HepG2 (cell line): ENCODE data around the gene ZBTB7B. TPM values are rescaled to one million over a fixed set of nuclear protein-coding genes. Genes with fewer than 3 reads are reported as not detected.

ENCODE experiments used
- ATAC-seq: fragments of 200-7000 bp; cut with Tn5 transposase; 3 replicates; pipeline ENCODE4 v1.9.1; 2020; ENCODE audit warnings: mild to moderate bottlenecking, moderate library complexity
- BruUV-seq: library from RNA; stranded (reverse); fragments of 400-500 nt; replicated peaks from 2 replicates; lab custom pipeline; 2021; lab: Mats Ljungman, UMichigan
- CTCF ChIA-PET: fragments of 300-600 bp; formaldehyde crosslinking; extraction: SDS; loops from one replicate; lab custom pipeline; 2021; ENCODE audit warnings: low total read pairs, inconsistent platforms, low intra/inter-chr PET ratio; lab: Yijun Ruan, JAX
- POLR2A ChIA-PET: fragments of 350-600 bp; sonication (Branson Sonifier 250); formaldehyde crosslinking; loops from one replicate; lab custom pipeline; 2020; ENCODE audit warnings: antibody characterized with exemption, inconsistent platforms; lab: Yijun Ruan, JAX
- DNase-seq: peaks from one replicate; pipeline ENCODE4 v3.0.0-alpha.2; 2015; ENCODE audit warnings: low spot score
- FAIRE-seq: peaks from 3 replicates; lab custom pipeline; 2011; peaks lifted over from hg19 to GRCh38; lab: Jason Lieb, UNC
- H2AFZ ChIP-seq: one replicate; pipeline ENCODE4 v1.6.1; 2011; ENCODE audit warnings: low read length, inconsistent platforms
- H3K27ac ChIP-seq: fragments of 300-600 bp; 3 replicates; pipeline ENCODE4 v1.8.0; 2011; ENCODE audit warnings: mixed run types, mild to moderate bottlenecking, mixed read lengths, low read length, inconsistent platforms; ENCODE audit not compliant: insufficient read depth; ENCODE audit errors: extremely low read length
- H3K27me3 ChIP-seq, 2 experiments: fragments of 200-600 bp in 1 of 2; 2 replicates in 1 of 2; 3 replicates in 1 of 2; pipeline versions ENCODE4 v1.6.0 to v1.8.0; 2011; ENCODE audit warnings: low read length in 2 of 2, mild to moderate bottlenecking in 2 of 2, moderate library complexity in 2 of 2, inconsistent platforms in 1 of 2; ENCODE audit not compliant: insufficient read depth in 2 of 2, control insufficient read depth in 1 of 2
- H3K36me3 ChIP-seq, 2 experiments: fragments of 200-600 bp in 1 of 2; replicated peaks in 1 of 2; 2 replicates in 1 of 2; 3 replicates in 1 of 2; pipeline versions ENCODE4 v1.5.1 to v1.8.0; 2011; ENCODE audit warnings: low read length in 2 of 2, inconsistent platforms in 1 of 2; ENCODE audit not compliant: insufficient read depth in 2 of 2, control insufficient read depth in 1 of 2
- H3K4me1 ChIP-seq: 2 replicates; pipeline ENCODE4 v1.5.1; 2012; ENCODE audit warnings: low read length, inconsistent platforms; ENCODE audit not compliant: insufficient read depth
- H3K4me2 ChIP-seq: 2 replicates; pipeline ENCODE4 v1.6.0; 2011; ENCODE audit warnings: low read depth, low read length, inconsistent platforms
- H3K4me3 ChIP-seq, 3 experiments: fragments of 200-600 bp in 1 of 3; sonication (generic), shearing (Covaris generic) in 1 of 3; replicated peaks in 1 of 3; 2 replicates each; pipeline ENCODE4 v1.5.1; 2011 to 2016; ENCODE audit warnings: low read length in 3 of 3, inconsistent platforms in 2 of 3, low read depth in 2 of 3, mild to moderate bottlenecking in 2 of 3, control low read depth in 1 of 3, mixed read lengths in 1 of 3; ENCODE audit not compliant: insufficient read depth in 1 of 3
- H3K79me2 ChIP-seq: one replicate; pipeline ENCODE4 v1.6.1; 2011; ENCODE audit warnings: low read length, inconsistent platforms; ENCODE audit not compliant: insufficient read depth
- H3K9ac ChIP-seq: 2 replicates; pipeline ENCODE4 v1.6.0; 2011; ENCODE audit warnings: mild to moderate bottlenecking, low read depth, low read length, inconsistent platforms; ENCODE audit not compliant: insufficient read depth
- H3K9me3 ChIP-seq: 2 replicates; pipeline ENCODE4 v1.5.1; 2012; ENCODE audit warnings: mild to moderate bottlenecking, low read length
- H4K20me1 ChIP-seq: 2 replicates; pipeline ENCODE4 v1.6.0; 2011; ENCODE audit warnings: inconsistent platforms, mild to moderate bottlenecking, low read length, moderate library complexity; ENCODE audit not compliant: insufficient read depth
- HES4 ChIP-seq: sonication (generic); formaldehyde crosslinking; IDR thresholded peaks from 2 replicates; pipeline ENCODE4 v1.9.0; 2021; ENCODE audit warnings: mild to moderate bottlenecking, missing genetic modification reagents, borderline replicate concordance
- HNRNPL ChIP-seq: fragments of 200-400 bp; formaldehyde crosslinking; IDR thresholded peaks from 2 replicates; pipeline ENCODE4 v1.6.1; 2017; ENCODE audit warnings: mild to moderate bottlenecking, low read depth, low read length
- SALL2 ChIP-seq: sonication (generic); formaldehyde crosslinking; IDR thresholded peaks from 2 replicates; pipeline ENCODE4 v1.8.1; 2023; ENCODE audit warnings: mild to moderate bottlenecking, missing genetic modification reagents, inconsistent platforms
- ZNF562 ChIP-seq: sonication (generic); formaldehyde crosslinking; IDR thresholded peaks from 2 replicates; pipeline ENCODE4 v1.8.0; 2022; ENCODE audit warnings: missing genetic modification reagents, borderline replicate concordance
- ZNF572 ChIP-seq: sonication (generic); formaldehyde crosslinking; IDR thresholded peaks from 2 replicates; pipeline ENCODE4 v1.5.1; 2020; ENCODE audit warnings: mild to moderate bottlenecking, missing genetic modification reagents
- ZNF652 ChIP-seq: IDR thresholded peaks from 2 replicates; pipeline ENCODE4 v1.6.1; 2016; ENCODE audit warnings: low read depth, borderline replicate concordance
- ZNF761 ChIP-seq: sonication (generic); formaldehyde crosslinking; conservative IDR thresholded peaks from 2 replicates; pipeline ENCODE4 v1.4.0; 2020; ENCODE audit warnings: mild to moderate bottlenecking, missing genetic modification reagents
- WGBS: methylation state at CpG from one replicate; pipeline ENCODE4 v1.1.6; 2017; ENCODE audit warnings: low lambda C conversion rate; 5-methylcytosine and 5-hydroxymethylcytosine counted together
- in situ Hi-C: cut with HindIII; loops from 2 replicates; pipeline ENCODE4 v1.10.0; 2017; ENCODE audit warnings: low pct_unique_long_range_greater_than_20kb; ENCODE audit not compliant: extremely low pct_ligation_motif_present
- intact Hi-C: fragments of 100-400 bp; cut with micrococcal nuclease; formaldehyde crosslinking; loops from one replicate; pipeline ENCODE4 v1.10.0; 2022; ENCODE audit not compliant: unreplicated experiment
- polyA plus RNA-seq, 8 experiments: library from polyadenylated mRNA; depleted of rRNA in 3 of 8; stranded (reverse) in 7 of 8; unstranded in 1 of 8; fragments of >200 nt; fragmentation: Illumina TruSeq in 4 of 8; extraction: Trizol in 4 of 8; gene quantifications; 2 replicates each; pipeline versions ENCODE4 v1.2.1 to v1.2.3, GENCODE V29; 2011 to 2016; ENCODE audit warnings: low read depth in 4 of 8, missing spikeins in 1 of 8, mixed read lengths in 1 of 8; ENCODE audit not compliant: insufficient read depth in 1 of 8
- total RNA-seq, 5 experiments: library from RNA; depleted of rRNA; stranded (reverse); fragments of >200 nt; fragmentation: Illumina TruSeq; extraction: Trizol; gene quantifications; 2 replicates each; pipeline ENCODE4 v1.2.3, GENCODE V29; 2016; ENCODE audit warnings: low read depth in 1 of 5
- TF ChIP-seq, protein P1 (sequence below): sonication (generic); formaldehyde crosslinking; IDR thresholded peaks from 2 replicates; pipeline ENCODE4 v1.4.0; 2020; ENCODE audit warnings: missing genetic modification reagents
- TF ChIP-seq, protein P2 (sequence below), 2 experiments: fragments of 450-650 bp in 1 of 2; sonication (generic) in 1 of 2; formaldehyde crosslinking; IDR thresholded peaks; 2 replicates each; pipeline versions ENCODE4 v1.5.0 to v1.8.0; 2020 to 2022; ENCODE audit warnings: mild to moderate bottlenecking in 1 of 2, missing genetic modification reagents in 1 of 2
- TF ChIP-seq, protein P3 (sequence below): sonication (generic); formaldehyde crosslinking; IDR thresholded peaks from 2 replicates; pipeline ENCODE4 v1.5.1; 2020; ENCODE audit warnings: mild to moderate bottlenecking, missing genetic modification reagents, moderate library complexity

Gene ZBTB7B
- total and polyA plus RNA-seq, 2 of the 13 experiments (the other 11 are each of a cell fraction or from before 2014, with no cell fraction given) = 15.5 to 17.5 TPM

DNA sequence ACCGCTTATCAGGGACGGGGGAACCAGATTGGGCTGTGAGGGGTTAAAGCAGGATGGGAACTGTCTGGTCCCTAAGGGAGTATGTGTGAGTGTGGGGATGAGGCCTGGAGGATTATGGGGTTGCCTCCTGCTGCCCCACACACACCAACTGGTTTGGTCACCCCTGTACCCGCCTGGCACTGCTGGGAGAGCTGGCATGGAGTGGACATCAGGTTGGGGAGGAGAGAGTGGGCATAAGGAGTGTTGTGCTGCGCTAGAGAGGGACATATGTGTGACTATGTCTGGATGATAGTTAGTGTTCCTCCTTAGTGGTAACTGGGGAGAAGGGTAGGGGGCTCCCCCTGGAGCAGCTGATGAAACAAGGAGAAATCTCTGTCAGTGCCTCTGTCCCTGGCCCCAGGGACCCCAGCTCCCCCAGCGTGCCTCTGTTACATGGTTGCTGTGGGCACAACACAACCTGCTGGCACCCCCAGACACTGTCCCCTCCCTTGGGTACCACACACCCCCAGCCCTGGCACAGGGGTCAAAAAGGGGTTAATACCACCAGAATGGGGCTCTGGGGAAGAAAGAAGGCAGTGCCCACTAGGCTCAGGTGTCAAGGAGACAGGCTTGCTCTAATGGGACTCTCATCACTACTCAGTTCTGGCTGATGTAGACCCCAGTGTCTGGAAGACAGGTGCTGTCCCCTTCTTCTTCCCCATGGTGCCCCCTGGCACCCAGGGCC, 1.9 kb downstream of the ZBTB7B start:
- BruUV-seq = no TSS peak

More for the DNA sequence above, 1.9 kb downstream of the ZBTB7B start:
- FAIRE-seq = no peak
- TF ChIP-seq ZNF652 (CRISPR knock-in tag) (peak; percentile 83), ZNF761 (0 out of 2 replicates have a peak, but pooled peaks have one; percentile 11), SALL2 (0 out of 2 replicates have a peak, but pooled peaks have one; percentile 11), ZNF562 (no peak), HES4 (CRISPR knock-in tag) (0 out of 2 replicates have a peak, but pooled peaks have one; percentile 28), HNRNPL (peak; percentile 82), ZNF572 (no peak)
- TF ChIP-seq, protein P1, sequence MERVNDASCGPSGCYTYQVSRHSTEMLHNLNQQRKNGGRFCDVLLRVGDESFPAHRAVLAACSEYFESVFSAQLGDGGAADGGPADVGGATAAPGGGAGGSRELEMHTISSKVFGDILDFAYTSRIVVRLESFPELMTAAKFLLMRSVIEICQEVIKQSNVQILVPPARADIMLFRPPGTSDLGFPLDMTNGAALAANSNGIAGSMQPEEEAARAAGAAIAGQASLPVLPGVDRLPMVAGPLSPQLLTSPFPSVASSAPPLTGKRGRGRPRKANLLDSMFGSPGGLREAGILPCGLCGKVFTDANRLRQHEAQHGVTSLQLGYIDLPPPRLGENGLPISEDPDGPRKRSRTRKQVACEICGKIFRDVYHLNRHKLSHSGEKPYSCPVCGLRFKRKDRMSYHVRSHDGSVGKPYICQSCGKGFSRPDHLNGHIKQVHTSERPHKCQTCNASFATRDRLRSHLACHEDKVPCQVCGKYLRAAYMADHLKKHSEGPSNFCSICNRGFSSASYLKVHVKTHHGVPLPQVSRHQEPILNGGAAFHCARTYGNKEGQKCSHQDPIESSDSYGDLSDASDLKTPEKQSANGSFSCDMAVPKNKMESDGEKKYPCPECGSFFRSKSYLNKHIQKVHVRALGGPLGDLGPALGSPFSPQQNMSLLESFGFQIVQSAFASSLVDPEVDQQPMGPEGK (CRISPR knock-in tag) = peak; percentile 9; the same call in 1 of the 2 replicates
- TF ChIP-seq, protein P2, sequence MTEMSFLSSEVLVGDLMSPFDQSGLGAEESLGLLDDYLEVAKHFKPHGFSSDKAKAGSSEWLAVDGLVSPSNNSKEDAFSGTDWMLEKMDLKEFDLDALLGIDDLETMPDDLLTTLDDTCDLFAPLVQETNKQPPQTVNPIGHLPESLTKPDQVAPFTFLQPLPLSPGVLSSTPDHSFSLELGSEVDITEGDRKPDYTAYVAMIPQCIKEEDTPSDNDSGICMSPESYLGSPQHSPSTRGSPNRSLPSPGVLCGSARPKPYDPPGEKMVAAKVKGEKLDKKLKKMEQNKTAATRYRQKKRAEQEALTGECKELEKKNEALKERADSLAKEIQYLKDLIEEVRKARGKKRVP (CRISPR knock-in tag; IDR thresholded peaks at IDR 0.05) = peak in 1 of 2 experiments; percentile 83; a peak in 2 of 4 replicates
- TF ChIP-seq, protein P3, sequence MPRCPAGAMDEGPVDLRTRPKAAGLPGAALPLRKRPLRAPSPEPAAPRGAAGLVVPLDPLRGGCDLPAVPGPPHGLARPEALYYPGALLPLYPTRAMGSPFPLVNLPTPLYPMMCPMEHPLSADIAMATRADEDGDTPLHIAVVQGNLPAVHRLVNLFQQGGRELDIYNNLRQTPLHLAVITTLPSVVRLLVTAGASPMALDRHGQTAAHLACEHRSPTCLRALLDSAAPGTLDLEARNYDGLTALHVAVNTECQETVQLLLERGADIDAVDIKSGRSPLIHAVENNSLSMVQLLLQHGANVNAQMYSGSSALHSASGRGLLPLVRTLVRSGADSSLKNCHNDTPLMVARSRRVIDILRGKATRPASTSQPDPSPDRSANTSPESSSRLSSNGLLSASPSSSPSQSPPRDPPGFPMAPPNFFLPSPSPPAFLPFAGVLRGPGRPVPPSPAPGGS (CRISPR knock-in tag) = 0 out of 2 replicates have a peak, but pooled peaks have one; percentile 41
- TF ChIP-seq, all 625 proteins: peak for 8
- in situ Hi-C loops (no loop called here), intact Hi-C loops (loop anchor here (5.0 kb wide), 1 partner anchor 447 kb away; the partner anchor contains the start of gene UBE2Q1)
- DNase-seq = no peak
- ChIA-PET CTCF (interaction anchor here (1.6 kb wide), 1 partner anchor 13 kb away, joined by 5 read pairs; no protein-coding TSS in a partner anchor), POLR2A (interaction anchor here (0.8 to 6.7 kb wide), 9 partner anchors 9 to 68 kb away, joined by 3 to 90 read pairs (median 3); partner anchors contain the start of genes ADAM15, FLAD1 and PMVK)
- peaks cover 40% of the 10 kb centered on the region for H3K79me2 ChIP-seq
- 51% methylated on average over 4 of the region's 5 CpGs for WGBS
- H3K9me3 ChIP-seq = no peaks in the 10 kb centered on the region
- peaks cover 60% of the 10 kb centered on the region for H3K4me1 ChIP-seq
- peak overlapping the region; percentile 86 to 98 (median 98) for H3K4me3 ChIP-seq
- H3K27ac ChIP-seq = peak overlapping the region; percentile 97
- no peaks in the 10 kb centered on the region; a peak in 1 of 5 replicates for H3K27me3 ChIP-seq
- peaks cover 4% of the 10 kb centered on the region; the same call in 1 of the 2 replicates for H4K20me1 ChIP-seq
- no peak for ATAC-seq
- H3K4me2 ChIP-seq = peak overlapping the region; percentile 89
- no peak overlapping the region for H2AFZ ChIP-seq
- peaks cover 0 to 1% of the 10 kb centered on the region in 2 experiments; a peak in 3 of 5 replicates for H3K36me3 ChIP-seq
- H3K9ac ChIP-seq = peak overlapping the region; percentile 95
